Measurements from ENCODE around the gene BBS4.

GRCh38 chr15:72698938-72699337 is 12.9 kb downstream of the BBS4 start:
- no peak for TF ChIP-seq CTCF (conservative IDR thresholded peaks at IDR 0.05)
- no peak for TF ChIP-seq EZH2 (IDR thresholded peaks at IDR 0.05; ENCODE audit: low read depth)

Measured in PC-9 (cell line).